RWPE2 (cell line): ENCODE measurements around the gene TBX3.
A peak's percentile ranks its signal among the peaks of the same experiment; 100 is the strongest.

Source experiments
- ATAC-seq: fragments of 200-7000 bp; cut with Tn5 transposase; 3 replicates; pipeline ENCODE4 v1.9.1; 2021; ENCODE audit warnings: low read depth
- DNase-seq: peaks from one replicate; pipeline ENCODE4 v3.0.0-alpha.2; 2020; ENCODE audit warnings: low spot score
- H3K27ac ChIP-seq: fragments of 450-650 bp; 2 replicates; pipeline ENCODE4 v1.5.1; 2017; ENCODE audit warnings: mild to moderate bottlenecking; ENCODE audit not compliant: poor library complexity, severe bottlenecking
- H3K27me3 ChIP-seq: fragments of 250-450 bp; sonication (Bioruptor Pico); 2 replicates; pipeline ENCODE4 v1.5.1; 2021; ENCODE audit warnings: mild to moderate bottlenecking, moderate library complexity; ENCODE audit not compliant: insufficient read depth, poor library complexity, severe bottlenecking
- H3K36me3 ChIP-seq: fragments of 250-450 bp; sonication (Bioruptor Pico); 2 replicates; pipeline ENCODE4 v1.5.1; 2020; ENCODE audit warnings: low read depth, mild to moderate bottlenecking, moderate library complexity
- H3K4me1 ChIP-seq: fragments of 250-450 bp; sonication (Bioruptor Pico); 2 replicates; pipeline ENCODE4 v1.5.1; 2021; ENCODE audit warnings: mild to moderate bottlenecking, moderate library complexity; ENCODE audit not compliant: insufficient read depth, poor library complexity, severe bottlenecking
- H3K4me3 ChIP-seq: fragments of 250-450 bp; sonication (Bioruptor Pico); 2 replicates; pipeline ENCODE4 v1.5.1; 2021; ENCODE audit warnings: mild to moderate bottlenecking, moderate library complexity; ENCODE audit not compliant: severe bottlenecking
- H3K9me3 ChIP-seq: fragments of 250-450 bp; sonication (Bioruptor Pico); 2 replicates; pipeline ENCODE4 v1.5.1; 2021; ENCODE audit warnings: mild to moderate bottlenecking, moderate library complexity; ENCODE audit not compliant: severe bottlenecking
- CTCF ChIP-seq: fragments of 450-650 bp; IDR thresholded peaks from one replicate; pipeline ENCODE4 v1.5.1; 2017; ENCODE audit warnings: mild to moderate bottlenecking, moderate library complexity; ENCODE audit not compliant: poor library complexity, severe bottlenecking

Gene TBX3

GRCh38 chr12:114683709-114684097 lies 272 bp downstream of the TBX3 start:
- H3K4me3 ChIP-seq, result peak overlapping the region; percentile 55
- peaks cover 37% of the 10 kb centered on the region for H3K4me1 ChIP-seq
- H3K27ac ChIP-seq, result peak overlapping the region; percentile 96
- no peak for TF ChIP-seq CTCF
- H3K9me3 ChIP-seq, result no peaks in the 10 kb centered on the region
- DNase-seq (no peak), ATAC-seq (no peak)
- H3K36me3 ChIP-seq, result peaks cover 37% of the 10 kb centered on the region
- H3K27me3 ChIP-seq, result no peaks in the 10 kb centered on the region

- Histone ChIP-seq H3K27ac (peak overlapping the region; percentile 96), H3K4me3 (peak overlapping the region; percentile 55), H3K9me3 (no peaks in the 10 kb centered on the region), H3K27me3 (no peaks in the 10 kb centered on the region), H3K36me3 (peaks cover 44% of the 10 kb centered on the region), H3K4me1 (peaks cover 40% of the 10 kb centered on the region)
- DNase-seq (no peak), ATAC-seq (no peak)
- no peak for TF ChIP-seq CTCF
Measured at GRCh38 chr12:114682785-114683708, 928 bp downstream of the TBX3 start.

- Histone ChIP-seq H3K27me3 (no peaks in the 10 kb centered on the region), H3K36me3 (peaks cover 52% of the 10 kb centered on the region), H3K4me1 (peaks cover 40% of the 10 kb centered on the region), H3K9me3 (no peaks in the 10 kb centered on the region), H3K4me3 (peak overlapping the region; percentile 55), H3K27ac (peak overlapping the region; percentile 96)
- no peak for TF ChIP-seq CTCF
- DNase-seq (no peak), ATAC-seq (no peak)
Measured at GRCh38 chr12:114682106-114682784, 1.7 kb downstream of the TBX3 start.

- no peak for ATAC-seq
- Histone ChIP-seq H3K4me1 (peaks cover 41% of the 10 kb centered on the region), H3K4me3 (peak overlapping the region; percentile 55), H3K36me3 (peaks cover 61% of the 10 kb centered on the region), H3K27ac (peak overlapping the region; percentile 96), H3K27me3 (no peaks in the 10 kb centered on the region), H3K9me3 (no peaks in the 10 kb centered on the region)
- no peak for DNase-seq
- no peak for TF ChIP-seq CTCF
Measured at GRCh38 chr12:114681116-114681871, 2.7 kb downstream of the TBX3 start.
